OCI-M2 (cell line): Measurements from ENCODE around the gene PNLDC1.
"Not testable (repeated sequence)": the region's sequence is repeated elsewhere in the genome, so short reads cannot be mapped to it uniquely, and the experiment has no call there.

Experiments
- DNase-seq: peaks from one replicate; lab custom pipeline; 2025; ENCODE audit not compliant: unreplicated experiment; lab: John Stamatoyannopoulos, UW

The PNLDC1 gene

DNA sequence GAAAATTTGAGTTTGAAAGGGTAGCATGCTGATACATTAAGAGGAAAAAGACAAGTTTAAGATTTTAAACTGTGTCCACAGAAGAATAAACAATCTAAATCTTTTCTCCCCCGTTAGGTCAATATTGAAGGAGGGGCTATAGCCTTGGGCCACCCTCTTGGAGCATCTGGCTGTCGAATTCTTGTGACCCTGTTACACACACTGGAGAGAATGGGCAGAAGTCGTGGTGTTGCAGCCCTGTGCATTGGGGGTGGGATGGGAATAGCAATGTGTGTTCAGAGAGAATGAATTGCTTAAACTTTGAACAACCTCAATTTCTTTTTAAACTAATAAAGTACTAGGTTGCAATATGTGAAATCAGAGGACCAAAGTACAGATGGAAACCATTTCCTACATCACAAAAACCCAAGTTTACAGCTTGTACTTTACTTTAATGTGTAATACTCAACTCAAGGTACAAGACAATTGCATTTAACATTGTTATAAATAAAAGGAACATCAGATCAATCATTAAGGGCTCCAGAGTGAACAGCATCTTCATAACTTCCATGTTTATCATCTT is 21.5 kb upstream of the PNLDC1 start:
- no peak for DNase-seq

DNA sequence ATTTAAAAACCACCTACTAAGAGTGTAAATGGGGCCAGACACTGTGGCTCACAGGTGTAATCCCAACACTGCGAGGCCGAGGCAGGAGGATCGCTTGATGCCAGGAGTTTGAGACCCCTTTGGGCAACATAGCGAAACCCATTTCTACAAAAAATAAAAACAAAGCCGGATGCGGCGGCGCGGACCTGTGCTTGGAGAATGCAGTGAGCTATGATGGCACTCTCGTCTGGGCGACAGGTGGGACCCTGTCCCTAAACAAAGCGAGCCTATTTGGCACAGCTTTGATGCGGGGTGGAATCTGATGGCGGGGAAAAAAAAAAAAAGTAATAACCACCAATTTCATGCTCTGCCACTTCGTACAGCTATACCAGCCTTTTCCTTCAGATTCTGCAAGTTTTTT is 11.8 kb upstream of the PNLDC1 start:
- no peak for DNase-seq

DNA sequence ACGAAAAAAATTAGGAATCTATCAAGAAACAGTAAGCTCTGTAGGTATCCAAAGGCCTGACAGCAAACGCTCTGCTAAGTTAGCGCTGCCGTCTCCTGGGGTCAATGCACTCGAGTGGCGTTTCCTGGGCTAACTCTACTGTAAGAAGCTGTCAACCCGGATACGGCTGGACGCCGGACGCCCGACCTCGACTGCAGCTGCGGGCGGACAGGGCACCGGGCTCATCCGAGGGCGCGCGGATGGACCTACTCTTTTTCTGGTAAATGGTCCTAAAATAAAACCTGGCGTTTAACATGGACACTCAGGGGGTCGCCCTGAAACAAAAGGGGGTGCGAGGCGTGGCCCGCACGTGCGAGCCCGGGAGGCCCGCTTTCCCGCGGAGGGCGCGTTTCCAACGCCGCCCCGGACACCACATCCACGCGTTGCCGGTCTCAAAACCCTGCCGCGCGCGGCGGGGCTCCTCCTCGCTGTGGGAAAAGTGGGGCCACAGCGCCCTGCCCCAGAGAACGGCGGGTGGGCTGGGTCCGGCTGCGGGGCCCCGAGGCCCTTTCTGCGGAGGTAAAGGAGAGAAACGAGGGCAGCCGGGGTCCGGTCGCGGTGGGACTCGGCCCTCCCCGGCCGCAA is 11.2 kb upstream of the PNLDC1 start:
- DNase-seq = no peak

DNA sequence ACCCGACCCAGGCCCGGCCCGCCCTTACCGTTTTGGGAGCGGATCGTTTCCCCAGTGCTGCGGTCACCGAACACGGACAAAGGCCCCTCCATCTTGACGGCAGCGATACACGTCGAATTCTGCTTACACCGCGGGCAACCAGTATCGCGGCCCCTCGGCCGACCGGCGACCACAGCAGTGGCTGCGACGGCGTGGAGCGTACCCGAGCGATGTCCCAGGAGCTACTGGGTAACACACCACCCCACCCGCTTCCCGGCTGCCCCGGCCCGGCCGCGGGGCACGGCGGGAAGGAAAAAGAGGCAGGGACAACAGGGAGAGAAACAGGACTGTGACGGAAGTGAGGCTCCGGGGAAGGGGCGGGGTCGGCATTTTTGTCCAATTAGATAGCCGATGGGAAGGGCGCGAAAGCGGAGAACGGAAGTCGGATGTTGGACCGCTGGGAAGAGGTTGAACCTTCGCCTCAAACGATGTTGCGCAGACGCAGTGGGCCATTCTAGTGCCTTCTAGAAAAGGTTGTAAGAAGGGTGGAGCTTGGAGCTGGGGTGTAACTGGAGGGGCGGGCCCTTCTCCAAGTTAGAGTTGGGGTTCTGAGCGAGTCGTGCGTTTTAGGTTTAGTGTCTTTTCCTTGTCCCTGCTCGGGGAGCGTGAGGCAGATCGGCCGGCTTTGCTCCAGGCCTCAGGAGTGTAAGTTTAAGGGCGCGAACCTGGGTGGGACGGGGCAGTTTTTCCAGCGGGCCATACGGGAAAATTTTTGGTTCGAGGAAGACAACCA is 10.5 kb upstream of the PNLDC1 start, which contains the start of gene TCP1:
TCP1 (minus strand) TSS at position 226 of the 772 bp plus-strand sequence; CDS start at position 92, 134 bp downstream.
- peak; percentile 98 for DNase-seq

- DNase-seq = peak; percentile 70
These were observed 9.7 kb upstream of the PNLDC1 start, which contains the start of gene MRPL18 for GRCh38 chr6:159790149-159790955. MRPL18 (plus strand) TSS chr6:159790467; CDS start chr6:159790588, 121 bp downstream.

DNA sequence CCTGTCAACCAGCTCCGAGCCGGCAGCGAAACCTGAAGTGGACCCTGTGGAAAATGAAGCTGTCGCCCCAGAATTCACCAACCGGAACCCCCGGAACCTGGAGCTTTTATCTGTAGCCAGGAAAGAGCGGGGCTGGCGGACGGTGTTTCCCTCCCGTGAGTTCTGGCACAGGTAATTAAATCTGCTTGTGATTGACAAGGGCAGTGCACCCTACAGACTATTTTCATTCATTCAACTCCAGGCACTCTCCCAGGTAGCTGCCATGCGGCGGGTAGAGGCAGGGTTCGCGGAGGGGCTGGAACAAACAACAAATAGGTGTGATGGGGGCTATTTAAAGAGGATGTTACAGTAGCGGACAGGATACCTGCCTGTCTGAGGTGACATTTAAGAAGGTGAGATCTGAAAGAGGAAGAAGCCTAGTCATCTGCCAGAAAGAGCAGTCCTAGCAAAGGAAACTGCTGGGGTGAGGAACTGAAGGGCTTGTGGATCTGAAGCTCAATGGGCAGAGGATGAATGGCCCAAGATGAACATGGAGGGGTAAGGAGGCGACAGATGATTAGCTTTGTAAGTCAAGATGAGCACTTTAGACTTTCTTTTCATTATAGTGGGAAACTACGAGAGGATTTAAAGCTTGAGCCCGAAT is 9.0 kb upstream of the PNLDC1 start:
- no peak for DNase-seq

DNA sequence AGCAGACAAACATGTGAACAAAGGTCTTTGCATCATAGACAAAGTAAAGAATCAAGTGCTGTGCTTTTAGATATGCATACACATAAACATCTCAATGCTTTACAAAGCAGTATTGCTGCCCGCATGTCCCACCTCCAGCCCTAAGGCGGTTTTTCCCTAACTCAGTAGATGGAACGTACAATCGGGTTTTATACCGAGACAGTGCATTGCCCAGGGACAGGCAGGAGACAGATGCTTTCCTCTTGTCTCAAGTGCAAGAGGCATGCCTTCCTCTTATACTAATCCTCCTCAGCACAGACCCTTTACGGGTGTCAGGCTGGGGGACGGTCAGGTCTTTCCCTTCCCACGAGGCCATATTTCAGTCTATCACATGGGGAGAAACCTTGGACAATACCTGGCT is 5.1 kb upstream of the PNLDC1 start:
- not testable (repeated sequence) for DNase-seq

- no peak for DNase-seq
These were observed 2.5 kb upstream of the PNLDC1 start for GRCh38 chr6:159797554-159797953.

DNA sequence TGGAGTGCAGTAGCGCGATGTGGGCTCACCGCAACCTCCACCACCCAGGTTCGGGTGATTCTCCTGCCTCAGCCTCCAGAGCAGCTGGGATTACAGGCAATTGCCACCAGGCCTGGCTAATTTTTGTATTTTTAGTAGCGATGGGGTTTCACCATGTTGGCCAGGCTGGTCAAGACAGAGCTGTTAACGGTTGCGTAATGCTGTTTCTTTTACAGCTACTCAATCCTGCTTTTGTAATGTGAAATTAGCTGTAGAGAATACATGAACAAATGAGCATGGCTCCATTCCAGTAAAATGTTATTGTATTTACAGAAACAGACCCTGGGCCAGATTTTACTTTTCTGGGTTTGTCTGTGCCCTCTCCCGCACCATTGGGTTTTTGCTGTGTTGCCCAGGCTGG is 1.9 kb downstream of the PNLDC1 start:
- no peak for DNase-seq

GRCh38 chr6:159804504-159804903 is 4.4 kb downstream of the PNLDC1 start:
- no peak for DNase-seq

GRCh38 chr6:159805440-159806020 is 5.5 kb downstream of the PNLDC1 start:
- DNase-seq = no peak

GRCh38 chr6:159806021-159806458 is 6.0 kb downstream of the PNLDC1 start:
- DNase-seq = no peak

DNA sequence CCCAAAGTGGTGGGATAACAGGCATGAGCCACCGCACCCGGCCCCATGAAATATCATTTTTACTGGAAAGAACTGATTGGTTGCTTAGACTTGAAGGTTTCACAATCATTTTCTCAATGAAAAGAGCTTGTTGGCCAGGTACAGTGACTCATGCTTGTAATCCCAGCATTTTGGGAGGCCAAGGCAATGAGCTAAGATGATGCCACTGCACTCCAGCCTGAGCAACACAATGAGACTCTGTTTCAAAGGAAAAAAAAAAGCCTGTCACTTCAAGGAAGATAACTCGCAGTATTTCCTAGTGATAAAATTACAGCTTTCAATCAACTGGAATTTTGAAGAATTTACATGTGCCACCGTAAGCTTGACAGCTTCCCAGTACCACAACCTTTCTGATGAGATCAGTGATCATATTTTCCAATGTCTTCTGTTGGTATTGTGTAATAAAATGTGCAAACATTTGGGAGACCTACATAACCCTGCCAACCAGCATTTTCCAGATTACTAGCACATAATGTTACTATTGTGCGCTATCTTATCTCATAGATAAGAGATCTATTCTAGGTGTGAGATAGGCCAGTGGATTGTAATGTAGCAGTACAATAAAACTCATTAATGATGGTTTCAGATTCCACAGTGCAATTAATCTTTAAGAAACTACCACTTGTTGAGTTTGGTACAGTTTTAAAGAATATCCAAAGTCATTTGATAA is 7.2 kb downstream of the PNLDC1 start:
- DNase-seq = no peak

DNA sequence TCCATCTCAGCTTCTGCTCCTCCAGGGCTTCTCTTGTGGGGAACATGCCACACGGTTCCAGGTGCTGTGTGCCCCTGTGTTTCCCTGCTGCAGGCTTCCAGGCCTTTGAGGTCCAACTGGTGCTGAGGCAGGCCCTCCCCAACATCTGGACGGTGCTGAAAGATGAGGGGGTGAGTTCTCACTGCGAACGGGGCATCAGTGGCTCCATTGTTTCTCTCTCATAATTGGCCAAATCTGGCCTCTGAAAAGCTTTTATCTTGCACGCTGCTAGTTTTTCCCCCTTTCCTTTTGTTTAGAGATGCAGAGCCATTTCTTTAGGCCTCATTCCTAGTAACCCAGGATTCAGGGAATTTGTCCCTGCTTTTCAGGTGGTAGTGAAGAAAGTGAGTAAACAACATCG is 8.6 kb downstream of the PNLDC1 start:
- DNase-seq = no peak

DNA sequence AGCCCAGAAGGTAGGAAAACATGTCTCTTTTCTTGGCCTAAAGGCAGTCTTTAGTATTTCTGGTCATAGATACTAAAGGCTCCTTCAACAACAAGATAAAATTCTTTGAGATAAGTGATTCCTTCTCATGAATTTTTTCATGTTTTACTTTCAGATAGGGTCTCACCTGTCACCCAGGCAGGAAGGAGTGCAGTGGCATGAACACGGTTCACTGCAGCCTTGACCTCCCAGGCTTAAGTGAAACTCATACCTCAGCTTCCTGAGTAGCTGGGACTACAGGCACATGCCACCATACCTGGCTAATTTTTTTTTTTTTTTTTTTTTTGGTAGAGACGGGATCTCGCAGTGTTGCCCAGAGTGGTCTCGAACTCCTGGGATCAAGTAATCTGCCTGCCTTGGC is 9.1 kb downstream of the PNLDC1 start:
- DNase-seq = no peak

DNA sequence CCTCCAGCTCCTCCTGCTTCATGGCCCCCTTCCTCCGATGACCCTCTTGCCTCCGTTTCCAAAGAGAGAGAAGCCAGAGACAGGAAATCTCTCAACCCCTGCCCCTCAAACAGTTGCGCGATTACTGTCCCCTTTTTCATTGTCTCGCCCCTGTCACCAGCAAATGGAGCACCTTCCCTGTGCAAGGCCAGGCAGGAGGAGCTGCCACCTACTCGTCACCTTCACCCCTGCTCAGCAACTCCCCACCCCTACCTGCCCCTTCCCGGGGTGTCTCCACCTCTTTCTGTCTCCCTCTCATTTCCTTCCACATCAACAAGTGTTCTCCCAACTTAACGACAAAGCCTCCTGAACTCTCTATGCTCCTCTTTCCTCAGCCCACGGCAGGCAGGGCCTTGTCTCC is 13.7 kb downstream of the PNLDC1 start:
- DNase-seq = no peak

GRCh38 chr6:159815410-159815809 is 15.3 kb downstream of the PNLDC1 start:
- DNase-seq = no peak

DNA sequence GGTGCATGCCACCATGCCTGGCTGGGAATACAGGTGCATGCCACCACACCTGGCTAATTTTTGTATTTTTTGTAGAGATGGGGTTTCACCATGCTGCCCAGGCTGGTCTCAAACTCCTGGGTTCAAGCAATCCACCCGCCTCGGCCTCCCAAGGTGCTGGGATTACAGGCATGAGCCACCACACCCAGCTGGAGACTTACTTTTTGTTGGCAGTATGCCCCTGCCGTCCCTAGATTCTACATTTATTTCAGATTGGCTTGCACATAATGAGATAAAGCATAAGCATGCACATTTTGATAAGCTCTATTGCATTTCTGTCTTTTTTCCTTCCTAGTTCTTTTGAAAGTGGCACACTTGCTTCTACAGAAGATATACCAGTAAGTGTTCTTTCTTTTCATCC is 16.7 kb downstream of the PNLDC1 start:
- not testable (repeated sequence) for DNase-seq

GRCh38 chr6:159817951-159818739 is 18.1 kb downstream of the PNLDC1 start:
- DNase-seq = no peak
